Stomach (tissue), 4 donors: ENCODE results near the gene CTRL.

Experiments
- EP300 ChIP-seq: sonication (generic); formaldehyde crosslinking; IDR thresholded peaks from one replicate; pipeline ENCODE4 v1.6.1; 2017; ENCODE audit warnings: antibody characterized with exemption
- POLR2A ChIP-seq, 4 donors: fragments of 450-650 bp; IDR thresholded peaks; one replicate each; pipeline ENCODE4 v1.6.1; 2016; ENCODE audit warnings: antibody characterized with exemption in 4 of 4, control low read depth in 2 of 4, mild to moderate bottlenecking in 1 of 4, moderate library complexity in 1 of 4
- POLR2AphosphoS5 ChIP-seq, 3 donors: sonication (generic); formaldehyde crosslinking; IDR thresholded peaks; one replicate each; pipeline ENCODE4 v1.6.1; 2016; ENCODE audit warnings: antibody characterized with exemption in 3 of 3
- TF ChIP-seq, protein P1 (sequence below), 7 experiments: fragments of 450-650 bp in 4 of 7; fragments of 200-600 bp in 3 of 7; sonication (generic) in 3 of 7; IDR thresholded peaks; one replicate each; pipeline ENCODE4 v1.5.1; 2016 to 2019; ENCODE audit warnings: antibody characterized with exemption in 7 of 7, control low read depth in 2 of 7, mild to moderate bottlenecking in 1 of 7

DNA sequence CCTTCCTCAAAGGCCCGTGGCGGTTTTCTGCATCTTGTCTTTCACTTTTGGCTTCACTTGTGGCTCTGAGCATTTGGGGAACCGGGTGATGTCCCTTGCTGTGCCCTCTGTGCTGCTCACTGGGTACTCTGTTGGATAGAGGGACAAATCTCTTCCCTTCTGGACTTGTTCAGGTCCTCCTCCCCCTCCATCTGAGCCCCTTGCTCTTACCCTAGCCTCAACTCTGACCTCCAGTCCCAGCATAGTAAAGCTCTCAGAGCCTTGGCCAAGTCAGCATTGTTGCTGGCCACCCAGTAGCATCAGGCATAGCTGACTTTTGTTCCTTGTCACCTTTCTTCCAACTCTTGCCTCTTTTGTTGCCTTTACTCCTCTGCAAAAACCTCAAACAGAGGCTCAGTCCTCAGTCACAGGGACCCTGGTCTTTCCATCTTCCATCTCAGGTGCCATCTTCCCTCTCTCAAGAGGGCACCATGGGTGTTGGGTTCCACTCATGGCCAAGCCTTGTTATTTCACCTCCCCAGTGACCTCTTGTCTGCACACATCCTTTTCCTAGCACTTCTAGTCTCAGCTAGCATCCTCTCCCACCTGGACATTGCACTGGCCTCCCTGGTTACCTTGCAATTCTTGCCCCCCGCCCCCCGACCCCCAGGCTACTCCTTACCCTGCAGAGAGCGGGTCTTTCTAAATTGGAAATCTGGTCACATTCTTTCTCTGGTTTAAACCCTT lies 5.4 kb upstream of the CTRL start:
- TF ChIP-seq, protein P1, sequence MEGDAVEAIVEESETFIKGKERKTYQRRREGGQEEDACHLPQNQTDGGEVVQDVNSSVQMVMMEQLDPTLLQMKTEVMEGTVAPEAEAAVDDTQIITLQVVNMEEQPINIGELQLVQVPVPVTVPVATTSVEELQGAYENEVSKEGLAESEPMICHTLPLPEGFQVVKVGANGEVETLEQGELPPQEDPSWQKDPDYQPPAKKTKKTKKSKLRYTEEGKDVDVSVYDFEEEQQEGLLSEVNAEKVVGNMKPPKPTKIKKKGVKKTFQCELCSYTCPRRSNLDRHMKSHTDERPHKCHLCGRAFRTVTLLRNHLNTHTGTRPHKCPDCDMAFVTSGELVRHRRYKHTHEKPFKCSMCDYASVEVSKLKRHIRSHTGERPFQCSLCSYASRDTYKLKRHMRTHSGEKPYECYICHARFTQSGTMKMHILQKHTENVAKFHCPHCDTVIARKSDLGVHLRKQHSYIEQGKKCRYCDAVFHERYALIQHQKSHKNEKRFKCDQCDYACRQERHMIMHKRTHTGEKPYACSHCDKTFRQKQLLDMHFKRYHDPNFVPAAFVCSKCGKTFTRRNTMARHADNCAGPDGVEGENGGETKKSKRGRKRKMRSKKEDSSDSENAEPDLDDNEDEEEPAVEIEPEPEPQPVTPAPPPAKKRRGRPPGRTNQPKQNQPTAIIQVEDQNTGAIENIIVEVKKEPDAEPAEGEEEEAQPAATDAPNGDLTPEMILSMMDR (IDR thresholded peaks at IDR 0.05): no peak
- TF ChIP-seq EP300 (no peak), POLR2AphosphoS5 (IDR thresholded peaks at IDR 0.05) (no peak), POLR2A (IDR thresholded peaks at IDR 0.05) (no peak)
